ENCODE data around the gene CPLX3. TPM values are rescaled to one million over a fixed set of nuclear protein-coding genes. Genes with fewer than 3 reads are reported as not detected.
A peak's percentile ranks its signal among the peaks of the same experiment; 100 is the strongest.

The CPLX3 gene
- polyA plus RNA-seq, 1 experiment: not detected

DNA sequence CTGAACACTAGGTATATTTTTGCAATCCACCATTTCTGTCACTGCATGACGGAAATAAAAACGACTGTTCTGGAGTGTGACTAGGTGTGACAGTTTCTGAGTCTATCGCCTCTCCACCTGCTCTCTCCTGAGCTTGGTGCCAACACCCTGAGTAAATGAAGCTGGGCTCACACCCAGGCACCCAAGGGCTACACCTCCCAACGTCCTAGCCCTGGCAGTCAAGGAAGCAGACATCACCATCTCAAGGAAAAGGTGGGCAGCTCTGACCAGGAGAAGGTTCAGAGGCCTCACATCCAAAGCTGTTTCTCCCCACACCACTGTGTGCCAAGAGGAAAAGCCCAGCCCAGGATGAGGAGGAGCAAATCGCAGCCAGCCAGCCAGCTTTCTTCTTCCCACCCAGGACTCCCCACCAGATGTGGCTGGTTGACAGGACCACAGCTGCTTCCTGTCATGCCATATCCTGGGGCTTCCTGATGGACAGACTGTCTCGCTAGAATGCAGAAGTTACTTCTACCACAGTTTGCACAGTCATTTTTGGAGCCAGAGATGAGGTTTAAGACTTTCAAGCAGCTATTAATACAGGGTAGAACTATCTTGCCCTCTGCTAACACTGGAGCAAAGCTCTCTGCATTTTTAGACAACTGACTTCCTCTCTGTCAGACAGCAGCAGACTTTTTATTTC is 43.4 kb downstream of the CPLX3 start:
- TF ChIP-seq CTCF (IDR thresholded peaks at IDR 0.05; ENCODE audit: low read depth, low read length): no peak
- ChIA-PET CTCF (interaction anchor here (0.5 to 2.4 kb wide), 5 partner anchors 10 to 99 kb away, joined by 3 to 27 read pairs (median 4); no protein-coding TSS in a partner anchor), POLR2A (interaction anchor here (0.7 to 1.2 kb wide), 2 partner anchors 13 to 26 kb away, joined by 3 to 4 read pairs; no protein-coding TSS in a partner anchor)
- H3K27me3 ChIP-seq (ENCODE audit: control insufficient read depth, insufficient read depth, low read length): no peaks in the 10 kb centered on the region
- no peak overlapping the region for H3K27ac ChIP-seq (ENCODE audit: low read depth, low read length)
- DNase-seq (ENCODE audit: low read depth, low spot score): no peak
- H3K9me3 ChIP-seq (ENCODE audit: control insufficient read depth, insufficient read depth, low read length): no peaks in the 10 kb centered on the region
- H3K4me3 ChIP-seq (ENCODE audit: low read depth, low read length): no peak overlapping the region

GRCh38 chr15:74870436-74871215 is 44.2 kb downstream of the CPLX3 start:
- no peaks in the 10 kb centered on the region for H3K9me3 ChIP-seq (ENCODE audit: control insufficient read depth, insufficient read depth, low read length)
- ChIA-PET CTCF (interaction anchor here (0.6 to 2.4 kb wide), 3 partner anchors 11 to 100 kb away, joined by 3 to 27 read pairs (median 8); no protein-coding TSS in a partner anchor), POLR2A (interaction anchor here (1.2 kb wide), 1 partner anchor 26 kb away, joined by 4 read pairs; no protein-coding TSS in a partner anchor)
- DNase-seq (ENCODE audit: low read depth, low spot score): no peak
- H3K27ac ChIP-seq (ENCODE audit: low read depth, low read length): peak overlapping the region; percentile 22
- H3K4me3 ChIP-seq (ENCODE audit: low read depth, low read length): no peak overlapping the region
- no peaks in the 10 kb centered on the region for H3K27me3 ChIP-seq (ENCODE audit: control insufficient read depth, insufficient read depth, low read length)
- TF ChIP-seq CTCF (IDR thresholded peaks at IDR 0.05; ENCODE audit: low read depth, low read length): no peak

DNA sequence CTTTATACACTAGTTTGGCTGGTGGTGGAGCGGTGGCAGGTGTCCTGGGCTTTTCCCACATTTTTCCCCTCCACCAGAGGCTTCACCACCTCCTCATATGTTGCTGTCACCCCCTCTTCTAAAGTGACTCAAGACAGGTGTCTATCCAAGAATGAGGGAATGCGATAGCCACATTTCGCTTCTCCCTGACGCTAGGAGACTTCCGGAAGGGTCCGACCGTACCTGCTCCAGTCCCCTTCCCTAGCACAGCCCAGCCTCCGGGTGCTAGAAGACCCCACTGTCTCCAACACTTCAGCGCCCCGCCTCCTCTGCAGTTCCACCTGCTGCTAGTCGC is 46.2 kb downstream of the CPLX3 start:
- peak overlapping the region; percentile 95 for H3K27ac ChIP-seq (ENCODE audit: low read depth, low read length)
- no peak for DNase-seq (ENCODE audit: low read depth, low spot score)
- ChIA-PET CTCF (interaction anchor here (1.2 kb wide), 1 partner anchor 29 kb away, joined by 4 read pairs; no protein-coding TSS in a partner anchor), POLR2A (interaction anchor here (1.4 kb wide), 1 partner anchor 12 kb away, joined by 5 read pairs; no protein-coding TSS in a partner anchor)
- TF ChIP-seq CTCF (IDR thresholded peaks at IDR 0.05; ENCODE audit: low read depth, low read length): no peak
- H3K4me3 ChIP-seq (ENCODE audit: low read depth, low read length): peak overlapping the region; percentile 93
- peaks cover 5% of the 10 kb centered on the region for H3K27me3 ChIP-seq (ENCODE audit: control insufficient read depth, insufficient read depth, low read length)
- H3K9me3 ChIP-seq (ENCODE audit: control insufficient read depth, insufficient read depth, low read length): no peaks in the 10 kb centered on the region

DNA sequence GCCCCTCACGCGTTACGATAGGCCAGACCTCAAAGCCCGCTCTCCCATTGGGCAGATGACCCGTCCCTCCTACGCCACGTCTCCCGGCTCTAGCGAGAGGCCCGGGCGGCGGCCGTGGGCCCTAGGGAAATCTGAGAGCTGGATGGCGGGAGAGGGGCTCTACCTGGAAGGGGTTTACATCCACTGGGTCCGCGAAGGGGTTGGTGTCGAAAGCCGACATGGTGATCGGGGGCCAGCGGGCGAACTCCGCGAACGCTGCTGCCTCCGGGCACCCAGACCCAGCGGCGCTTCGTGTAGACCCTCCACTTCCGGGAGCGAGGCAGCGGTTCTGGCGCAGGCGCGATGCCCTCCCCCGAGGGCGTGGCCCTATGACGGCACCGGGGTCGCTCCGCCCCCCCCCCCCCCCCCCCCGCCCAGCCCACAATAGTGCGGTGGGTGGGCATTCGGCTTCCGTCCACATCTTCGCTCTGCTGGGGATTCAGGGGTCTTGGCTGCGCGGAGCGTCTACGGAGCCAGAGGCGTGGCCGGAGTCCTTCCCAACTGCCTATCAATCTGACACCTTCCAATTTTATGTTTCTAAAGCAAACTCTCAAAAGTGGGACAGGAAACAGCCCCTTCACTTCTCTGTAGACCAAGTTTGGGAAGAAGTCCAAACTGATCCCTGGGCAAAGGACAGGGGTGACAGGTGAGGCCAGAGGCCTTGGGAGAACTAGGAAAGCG is 46.8 kb downstream of the CPLX3 start, which contains the start of gene SCAMP2:
Gene SCAMP2 (minus strand): TSS at position 330 of the 720 bp plus-strand sequence. CDS start 110 bp downstream, at position 220.
- Histone ChIP-seq H3K4me3 (ENCODE audit: low read depth, low read length) (peak within 1 kb of the TSS; percentile 93), H3K9me3 (ENCODE audit: control insufficient read depth, insufficient read depth, low read length) (no peaks in the 10 kb centered on the region), H3K27me3 (ENCODE audit: control insufficient read depth, insufficient read depth, low read length) (peaks cover 5% of the 10 kb centered on the region), H3K27ac (ENCODE audit: low read depth, low read length) (peak within 1 kb of the TSS; percentile 95)
- ChIA-PET CTCF (interaction anchor here (0.6 to 1.2 kb wide), 2 partner anchors 17 to 28 kb away, joined by 4 to 6 read pairs; no protein-coding TSS in a partner anchor), POLR2A (interaction anchor here (0.6 to 1.4 kb wide), 2 partner anchors 12 kb away, joined by 4 to 5 read pairs; no protein-coding TSS in a partner anchor)
- TF ChIP-seq CTCF (IDR thresholded peaks at IDR 0.05; ENCODE audit: low read depth, low read length): no peak
- peak; percentile 78 for DNase-seq (ENCODE audit: low read depth, low spot score)

Data from AG04450 (cell line).